Fibroblast of the conjunctiva (primary cell): ENCODE results near the gene NDUFS4.
"Not testable (repeated sequence)": the region's sequence is repeated elsewhere in the genome, so short reads cannot be mapped to it uniquely, and the experiment has no call there.

Experiments used
- DNase-seq: peaks from one replicate; pipeline ENCODE4 v3.0.0-alpha.2; 2010; ENCODE audit warnings: low read depth

The NDUFS4 gene

GRCh38 chr5:53665313-53665712, 104.9 kb downstream of the NDUFS4 start:
- DNase-seq = not testable (repeated sequence)

- DNase-seq = no peak
Observed at GRCh38 chr5:53667621-53668020, 107.2 kb downstream of the NDUFS4 start.

- DNase-seq = no peak
Observed at GRCh38 chr5:53671447-53671846, 111.0 kb downstream of the NDUFS4 start.

- no peak for DNase-seq
Observed at GRCh38 chr5:53674121-53674520, 113.7 kb downstream of the NDUFS4 start.

- DNase-seq = no peak
Observed at GRCh38 chr5:53677632-53678031, 117.2 kb downstream of the NDUFS4 start.

GRCh38 chr5:53678981-53679660, 118.7 kb downstream of the NDUFS4 start:
- DNase-seq = no peak

GRCh38 chr5:53681079-53681478, 120.6 kb downstream of the NDUFS4 start:
- no peak for DNase-seq

GRCh38 chr5:53691014-53691413, 130.6 kb downstream of the NDUFS4 start:
- DNase-seq = no peak

- DNase-seq = no peak
Observed at GRCh38 chr5:53694520-53695022, 134.1 kb downstream of the NDUFS4 start.

- not testable (repeated sequence) for DNase-seq
Observed at GRCh38 chr5:53710405-53710804, 150.0 kb downstream of the NDUFS4 start.

GRCh38 chr5:53712327-53712726, 151.9 kb downstream of the NDUFS4 start:
- DNase-seq = peak; percentile 1

- DNase-seq = no peak
Observed at GRCh38 chr5:53713978-53714666, 153.7 kb downstream of the NDUFS4 start.

- DNase-seq = no peak
Observed at GRCh38 chr5:53714667-53715010, 154.2 kb downstream of the NDUFS4 start.

- DNase-seq = no peak
Observed at GRCh38 chr5:53726121-53726520, 165.7 kb downstream of the NDUFS4 start.

GRCh38 chr5:53730943-53731342, 170.5 kb downstream of the NDUFS4 start:
- DNase-seq = no peak
